ENCODE results near the gene INF2. TPM values are rescaled to one million over a fixed set of nuclear protein-coding genes. Genes with fewer than 3 reads are reported as not detected.
"Not testable (repeated sequence)": the region's sequence is repeated elsewhere in the genome, so short reads cannot be mapped to it uniquely, and the experiment has no call there.

Gene INF2
- total RNA-seq, 4 donors from 2014 or later: 36.7 to 43.6 (median 37.8) TPM

DNA sequence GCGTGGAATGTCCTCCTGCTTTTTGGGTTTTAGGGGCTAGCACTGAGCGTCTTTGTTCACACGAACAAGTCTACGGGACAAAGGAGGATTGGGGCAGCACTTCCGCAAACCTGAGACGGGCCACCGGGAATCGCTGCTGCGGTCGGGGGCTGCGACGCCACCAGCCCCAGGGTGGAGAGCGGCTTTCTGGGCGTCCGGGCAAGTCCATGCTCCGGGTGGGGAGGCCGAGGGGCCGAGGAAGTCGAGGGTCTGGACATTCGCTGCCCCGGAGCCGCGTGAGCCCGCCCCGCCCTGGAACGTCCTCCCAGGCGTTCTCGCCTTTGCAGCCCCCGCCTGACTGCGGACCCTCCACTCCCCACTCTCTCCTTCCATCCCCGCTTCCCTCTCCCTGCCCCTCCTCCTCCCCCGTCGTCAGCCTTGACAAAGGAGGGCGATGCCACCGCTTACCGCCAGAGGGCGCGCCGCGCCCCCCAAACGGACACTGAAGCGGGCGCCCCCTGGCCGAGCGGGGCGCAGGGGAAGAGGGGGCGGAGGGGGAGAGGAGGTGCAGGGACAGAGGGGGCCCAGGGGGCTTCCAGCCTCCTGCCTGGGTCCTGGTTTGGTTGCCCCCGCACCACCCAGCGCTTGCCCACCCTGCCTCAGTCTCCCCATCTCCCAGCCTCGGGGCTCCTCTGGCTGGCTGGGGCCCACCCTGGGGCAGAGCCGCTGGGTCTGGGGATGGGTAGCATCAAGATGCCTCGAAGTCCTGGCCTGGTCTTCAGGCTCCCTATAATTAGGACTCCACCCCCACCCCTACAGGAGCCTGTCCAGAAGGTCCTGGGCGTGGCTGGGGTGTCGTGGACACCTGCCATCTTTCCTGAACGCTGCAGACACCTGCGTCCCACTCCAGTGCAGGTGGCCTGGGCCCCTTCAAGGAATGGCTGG is 39.1 kb upstream of the INF2 start:
- Histone ChIP-seq H3K27me3 (peaks cover 0 to 16% (median 0%) of the 10 kb centered on the region in 4 donors), H3K36me3 (no peaks in the 10 kb centered on the region), H3K9me3 (peaks cover 0 to 2% (median 0%) of the 10 kb centered on the region in 3 donors), H3K4me3 (peak overlapping the region in 3 of 4 donors; percentile 16 to 63 (median 40)), H3K4me1 (peaks cover 9 to 12% (median 9%) of the 10 kb centered on the region in 3 donors), H3K27ac (no peak overlapping the region)
- no peak for DNase-seq
- 0 to 2% methylated on average over 1 to 12 of the region's 56 CpGs for WGBS, 2 donors
- no peak for TF ChIP-seq POLR2A (IDR thresholded peaks at IDR 0.05)
- TF ChIP-seq, protein P1, sequence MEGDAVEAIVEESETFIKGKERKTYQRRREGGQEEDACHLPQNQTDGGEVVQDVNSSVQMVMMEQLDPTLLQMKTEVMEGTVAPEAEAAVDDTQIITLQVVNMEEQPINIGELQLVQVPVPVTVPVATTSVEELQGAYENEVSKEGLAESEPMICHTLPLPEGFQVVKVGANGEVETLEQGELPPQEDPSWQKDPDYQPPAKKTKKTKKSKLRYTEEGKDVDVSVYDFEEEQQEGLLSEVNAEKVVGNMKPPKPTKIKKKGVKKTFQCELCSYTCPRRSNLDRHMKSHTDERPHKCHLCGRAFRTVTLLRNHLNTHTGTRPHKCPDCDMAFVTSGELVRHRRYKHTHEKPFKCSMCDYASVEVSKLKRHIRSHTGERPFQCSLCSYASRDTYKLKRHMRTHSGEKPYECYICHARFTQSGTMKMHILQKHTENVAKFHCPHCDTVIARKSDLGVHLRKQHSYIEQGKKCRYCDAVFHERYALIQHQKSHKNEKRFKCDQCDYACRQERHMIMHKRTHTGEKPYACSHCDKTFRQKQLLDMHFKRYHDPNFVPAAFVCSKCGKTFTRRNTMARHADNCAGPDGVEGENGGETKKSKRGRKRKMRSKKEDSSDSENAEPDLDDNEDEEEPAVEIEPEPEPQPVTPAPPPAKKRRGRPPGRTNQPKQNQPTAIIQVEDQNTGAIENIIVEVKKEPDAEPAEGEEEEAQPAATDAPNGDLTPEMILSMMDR (IDR thresholded peaks at IDR 0.05): peak; percentile 87 to 100 (median 92)
- intact Hi-C loops (cut with DNase I): no loop called here

DNA sequence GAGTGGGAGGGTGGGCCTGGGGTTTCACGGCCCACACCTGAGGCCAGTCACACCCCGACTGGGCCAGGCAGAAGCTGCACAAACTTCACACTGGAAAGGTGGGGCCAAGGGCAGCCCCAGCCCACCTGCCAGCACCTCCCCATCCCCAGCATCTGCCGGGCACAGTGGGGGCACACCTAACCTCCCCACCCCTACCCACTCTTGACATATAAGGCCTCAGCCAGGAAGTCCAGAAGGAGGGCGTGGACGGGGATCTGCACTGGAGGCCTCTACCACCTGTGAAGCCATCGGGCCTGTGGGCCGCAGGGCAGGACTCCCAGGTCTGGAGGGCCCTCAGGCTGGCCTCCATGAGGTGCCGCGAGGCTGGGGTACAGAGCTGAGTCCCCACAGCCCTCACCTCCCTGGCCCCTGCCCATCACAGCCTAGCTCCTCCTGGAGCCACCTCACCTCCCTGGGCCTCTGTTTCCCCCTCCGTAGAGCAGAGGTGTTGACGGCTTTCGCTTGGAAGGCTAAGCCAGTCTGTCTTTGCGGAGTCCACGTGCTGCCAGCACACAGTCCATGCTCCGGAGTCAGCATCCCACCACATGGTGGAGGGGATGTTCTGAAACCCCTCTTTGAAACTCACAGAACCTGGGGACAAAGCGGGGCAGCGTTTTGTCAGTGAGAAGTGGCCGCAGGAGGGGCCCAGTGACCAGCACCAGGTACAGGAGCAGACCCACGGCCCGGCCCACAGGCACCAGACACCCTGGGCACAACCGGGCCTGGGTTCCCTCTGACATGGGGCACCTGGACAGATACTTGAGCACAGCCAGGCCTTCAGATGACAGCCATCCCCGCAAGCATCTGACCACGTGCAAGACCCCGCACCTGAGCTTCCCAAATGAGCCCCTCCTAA is 38.2 kb upstream of the INF2 start:
- 79 to 81% methylated on average over 4 to 11 of the region's 24 CpGs for WGBS, 2 donors
- no peak overlapping the region for H3K27ac ChIP-seq
- peaks cover 0 to 18% (median 0%) of the 10 kb centered on the region in 4 donors for H3K27me3 ChIP-seq
- intact Hi-C loops (cut with DNase I): no loop called here
- DNase-seq: no peak
- TF ChIP-seq, protein P1 (IDR thresholded peaks at IDR 0.05): no peak
- no peak for TF ChIP-seq POLR2A (IDR thresholded peaks at IDR 0.05)
- H3K36me3 ChIP-seq: no peaks in the 10 kb centered on the region
- no peaks in the 10 kb centered on the region for H3K9me3 ChIP-seq
- H3K4me1 ChIP-seq: peaks cover 9 to 12% (median 9%) of the 10 kb centered on the region in 3 donors
- no peak overlapping the region for H3K4me3 ChIP-seq

DNA sequence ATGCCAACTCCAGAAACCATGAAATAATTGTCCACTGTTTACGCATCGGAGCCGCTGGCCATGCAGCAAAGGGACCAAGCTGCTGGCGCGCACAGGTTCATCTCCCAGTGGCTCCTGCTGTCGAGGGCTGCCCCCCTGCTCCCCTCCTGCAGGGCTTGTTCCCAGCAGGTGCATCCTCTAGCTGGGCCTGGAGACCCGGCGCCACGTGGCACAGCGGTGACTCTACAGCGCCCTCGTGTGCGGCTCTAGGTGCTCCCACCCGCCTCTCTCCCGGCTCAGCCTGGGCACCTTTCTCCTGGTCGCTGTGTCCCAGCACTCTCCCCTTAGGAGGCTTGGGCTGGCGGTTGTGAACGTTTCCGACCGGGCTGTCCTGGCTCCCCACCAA is 37.5 kb upstream of the INF2 start:
- Histone ChIP-seq H3K36me3 (no peaks in the 10 kb centered on the region), H3K9me3 (no peaks in the 10 kb centered on the region), H3K27ac (no peak overlapping the region), H3K4me3 (no peak overlapping the region), H3K27me3 (peaks cover 0 to 20% (median 0%) of the 10 kb centered on the region in 4 donors), H3K4me1 (peaks cover 9 to 12% (median 9%) of the 10 kb centered on the region in 3 donors)
- WGBS, 2 donors: 96% methylated on average over 10 of the region's 20 CpGs; no CpG with 5 or more reads in 1 of the 2 donors
- no peak for DNase-seq
- TF ChIP-seq, protein P1 (IDR thresholded peaks at IDR 0.05): no peak
- no peak for TF ChIP-seq POLR2A (IDR thresholded peaks at IDR 0.05)
- intact Hi-C loops (cut with DNase I): no loop called here

DNA sequence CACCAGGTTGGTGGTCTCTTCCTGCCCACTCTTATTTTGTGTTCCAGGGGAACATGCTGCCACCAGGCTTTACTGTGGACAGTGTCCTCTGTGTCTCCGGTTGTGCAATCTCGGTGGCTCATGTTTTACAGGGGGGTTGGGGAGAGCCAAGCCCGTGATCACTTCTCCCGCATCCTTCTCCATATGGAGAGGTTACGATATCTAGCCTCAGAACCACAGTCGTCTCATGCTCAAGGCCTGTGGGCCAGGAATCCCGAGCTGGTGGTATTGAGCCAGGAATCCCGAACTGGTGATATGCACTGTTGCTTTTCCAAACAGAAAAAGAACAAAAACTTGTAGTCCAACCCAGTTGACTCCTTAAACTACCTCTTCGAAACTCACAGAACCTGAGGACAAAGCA is 37.0 kb upstream of the INF2 start:
- Histone ChIP-seq H3K27me3 (peaks cover 0 to 20% (median 0%) of the 10 kb centered on the region in 4 donors), H3K9me3 (no peaks in the 10 kb centered on the region), H3K4me1 (peaks cover 9 to 12% (median 9%) of the 10 kb centered on the region in 3 donors), H3K4me3 (no peak overlapping the region), H3K36me3 (no peaks in the 10 kb centered on the region), H3K27ac (no peak overlapping the region)
- intact Hi-C loops (cut with DNase I): no loop called here
- TF ChIP-seq, protein P1 (IDR thresholded peaks at IDR 0.05): no peak
- no peak for TF ChIP-seq POLR2A (IDR thresholded peaks at IDR 0.05)
- 89 to 97% methylated on average over 5 to 6 of the region's 9 CpGs for WGBS, 2 donors
- DNase-seq: no peak

DNA sequence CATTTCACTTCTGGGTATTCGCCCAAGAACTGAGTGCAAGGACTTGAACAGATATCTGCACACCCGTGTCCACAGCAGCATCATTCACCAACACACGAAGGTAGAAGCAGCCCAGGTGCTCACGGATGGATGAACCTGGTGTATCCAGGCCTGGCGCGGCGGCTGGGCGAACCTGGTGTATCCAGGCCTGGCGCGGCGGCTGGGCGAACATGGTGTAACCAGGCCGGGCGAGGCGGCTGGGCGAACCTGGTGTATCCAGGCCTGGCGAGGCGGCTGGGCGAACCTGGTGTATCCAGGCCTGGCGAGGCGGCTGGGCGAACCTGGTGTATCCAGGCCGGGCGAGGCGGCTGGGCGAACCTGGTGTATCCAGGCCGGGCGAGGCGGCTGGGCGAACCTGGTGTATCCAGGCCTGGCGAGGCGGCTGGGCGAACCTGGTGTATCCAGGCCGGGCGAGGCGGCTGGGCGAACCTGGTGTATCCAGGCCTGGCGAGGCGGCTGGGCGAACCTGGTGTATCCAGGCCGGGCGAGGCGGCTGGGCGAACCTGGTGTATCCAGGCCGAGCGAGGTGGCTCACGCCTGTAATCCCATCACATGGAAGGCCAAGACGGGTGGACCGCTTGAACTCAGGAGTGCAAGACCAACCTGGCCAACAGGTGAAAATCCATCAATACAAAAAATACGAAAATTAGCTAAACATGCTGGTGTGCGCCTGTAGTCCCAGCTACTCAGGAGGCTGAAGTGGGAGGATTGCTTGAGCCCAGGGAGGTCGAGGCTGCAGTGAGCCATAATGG is 36.1 kb upstream of the INF2 start:
- H3K27me3 ChIP-seq: peaks cover 0 to 23% (median 0%) of the 10 kb centered on the region in 4 donors
- DNase-seq; H3K9me3 ChIP-seq; H3K36me3 ChIP-seq; intact Hi-C loops (cut with DNase I); H3K27ac ChIP-seq; H3K4me3 ChIP-seq: not testable (repeated sequence)
- H3K4me1 ChIP-seq: peaks cover 9 to 12% (median 9%) of the 10 kb centered on the region in 3 donors
- WGBS, 2 donors: 86 to 92% methylated on average over 10 to 30 of the region's 52 CpGs

Data from esophagus squamous epithelium (tissue), 5 donors.